Tibial artery (tissue), 4 donors: Measurements from ENCODE around the gene SOHLH1.
A peak's percentile ranks its signal among the peaks of the same experiment; 100 is the strongest.
"Not testable (repeated sequence)": the region's sequence is repeated elsewhere in the genome, so short reads cannot be mapped to it uniquely, and the experiment has no call there.

Experiments
- DNase-seq, 2 donors: peaks; one replicate each; pipeline ENCODE4 v3.0.0-alpha.2; 2019
- H3K27ac ChIP-seq, 2 donors: fragments of 200-600 bp; sonication (generic) in 1 of 2; 1 replicate in 1 of 2; 2 replicates in 1 of 2; pipeline ENCODE4 v1.5.1; 2018 to 2019; ENCODE audit warnings: mild to moderate bottlenecking in 1 of 2
- H3K27me3 ChIP-seq, 2 donors: fragments of 200-600 bp; sonication (generic) in 1 of 2; one replicate each; pipeline versions ENCODE4 v1.5.1 to v1.6.0; 2016 to 2019
- H3K36me3 ChIP-seq, 3 donors: fragments of 200-600 bp; sonication (generic) in 2 of 3; one replicate each; pipeline ENCODE4 v1.5.1; 2016 to 2019; ENCODE audit warnings: mild to moderate bottlenecking in 2 of 3
- H3K4me1 ChIP-seq, 4 donors: fragments of 200-600 bp; sonication (generic) in 2 of 4; 1 replicate in 3 of 4; 2 replicates in 1 of 4; pipeline ENCODE4 v1.5.1; 2016 to 2019
- H3K4me3 ChIP-seq, 2 donors: fragments of 200-600 bp; sonication (generic) in 1 of 2; 1 replicate in 1 of 2; 2 replicates in 1 of 2; pipeline ENCODE4 v1.5.1; 2018 to 2019; ENCODE audit warnings: mild to moderate bottlenecking in 2 of 2
- H3K9me3 ChIP-seq, 3 donors: fragments of 200-600 bp; sonication (generic) in 1 of 3; one replicate each; pipeline ENCODE4 v1.5.1; 2016 to 2019
- intact Hi-C: fragments of 100-400 bp; cut with DNase I; formaldehyde crosslinking; loops from one replicate; pipeline ENCODE4 v1.15.0; 2023; ENCODE audit warnings: low total_unique reads
- TF ChIP-seq, protein P1 (sequence below), 2 experiments: fragments of 200-600 bp in 1 of 2; fragments of 450-650 bp in 1 of 2; IDR thresholded peaks; one replicate each; pipeline ENCODE4 v1.5.1; 2017 to 2019; ENCODE audit warnings: antibody characterized with exemption in 2 of 2, mild to moderate bottlenecking in 1 of 2, moderate library complexity in 1 of 2

SOHLH1 gene

DNA sequence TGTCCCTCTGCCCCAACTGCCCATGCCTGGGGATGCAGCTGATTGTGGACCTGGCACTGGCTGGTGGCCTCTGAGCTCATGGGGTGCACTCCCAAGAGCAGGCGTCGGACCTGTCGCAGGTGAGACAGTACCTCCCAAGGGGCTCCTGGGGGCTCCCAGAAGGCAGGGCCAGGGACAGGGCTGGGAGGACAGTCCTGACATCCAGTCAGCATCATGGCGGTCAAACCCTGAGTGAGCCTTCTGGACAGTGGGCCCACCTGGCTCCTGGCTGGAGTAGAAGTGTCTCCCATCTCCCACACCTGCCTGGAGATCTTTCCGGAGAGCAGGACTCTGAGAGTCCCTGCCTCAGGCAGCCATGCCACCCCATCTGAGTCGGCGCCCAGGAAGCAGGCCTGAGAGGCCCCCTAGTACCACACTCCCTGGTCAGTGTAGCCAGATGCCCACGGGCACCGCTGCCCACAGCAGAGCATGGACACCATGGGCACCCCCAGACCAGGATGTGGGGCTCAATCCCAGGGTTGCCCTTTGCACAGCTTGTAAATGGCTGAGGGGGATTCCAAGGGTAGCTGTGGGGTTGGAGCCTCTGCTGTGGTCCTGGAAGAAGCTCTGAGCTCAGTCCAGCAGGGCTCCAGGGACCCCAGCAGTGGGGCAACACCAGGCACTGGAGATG is 29.5 kb downstream of the SOHLH1 start:
- intact Hi-C loops: no loop called here
- Histone ChIP-seq H3K36me3 (no peaks in the 10 kb centered on the region), H3K27me3 (peaks cover 0 to 69% of the 10 kb centered on the region in 2 donors), H3K27ac (no peak overlapping the region), H3K9me3 (no peaks in the 10 kb centered on the region), H3K4me3 (no peak overlapping the region), H3K4me1 (no peaks in the 10 kb centered on the region)
- no peak for DNase-seq
- TF ChIP-seq, protein P1, sequence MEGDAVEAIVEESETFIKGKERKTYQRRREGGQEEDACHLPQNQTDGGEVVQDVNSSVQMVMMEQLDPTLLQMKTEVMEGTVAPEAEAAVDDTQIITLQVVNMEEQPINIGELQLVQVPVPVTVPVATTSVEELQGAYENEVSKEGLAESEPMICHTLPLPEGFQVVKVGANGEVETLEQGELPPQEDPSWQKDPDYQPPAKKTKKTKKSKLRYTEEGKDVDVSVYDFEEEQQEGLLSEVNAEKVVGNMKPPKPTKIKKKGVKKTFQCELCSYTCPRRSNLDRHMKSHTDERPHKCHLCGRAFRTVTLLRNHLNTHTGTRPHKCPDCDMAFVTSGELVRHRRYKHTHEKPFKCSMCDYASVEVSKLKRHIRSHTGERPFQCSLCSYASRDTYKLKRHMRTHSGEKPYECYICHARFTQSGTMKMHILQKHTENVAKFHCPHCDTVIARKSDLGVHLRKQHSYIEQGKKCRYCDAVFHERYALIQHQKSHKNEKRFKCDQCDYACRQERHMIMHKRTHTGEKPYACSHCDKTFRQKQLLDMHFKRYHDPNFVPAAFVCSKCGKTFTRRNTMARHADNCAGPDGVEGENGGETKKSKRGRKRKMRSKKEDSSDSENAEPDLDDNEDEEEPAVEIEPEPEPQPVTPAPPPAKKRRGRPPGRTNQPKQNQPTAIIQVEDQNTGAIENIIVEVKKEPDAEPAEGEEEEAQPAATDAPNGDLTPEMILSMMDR (IDR thresholded peaks at IDR 0.05): no peak

DNA sequence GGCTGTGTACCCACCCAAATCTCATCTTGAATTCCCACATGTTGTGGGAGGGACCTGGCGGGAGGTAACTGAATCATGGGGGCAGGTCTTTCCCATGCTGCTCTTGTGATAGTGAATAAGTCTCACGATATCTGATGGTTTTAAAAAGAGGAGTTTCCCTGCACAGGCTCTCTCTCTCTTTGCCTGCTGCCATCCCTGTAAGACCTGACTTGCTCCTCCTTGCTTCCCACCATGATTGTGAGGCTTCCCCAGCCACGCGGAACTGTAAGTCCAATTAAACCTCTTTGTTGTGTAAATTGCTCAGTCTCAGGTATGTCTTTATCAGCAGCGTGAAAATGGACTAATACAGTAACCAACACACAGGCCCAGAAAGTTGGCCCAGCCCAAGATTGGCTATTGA is 30.3 kb downstream of the SOHLH1 start:
- DNase-seq, intact Hi-C loops, H3K36me3 ChIP-seq, H3K4me1 ChIP-seq, H3K4me3 ChIP-seq, H3K9me3 ChIP-seq, H3K27ac ChIP-seq: not testable (repeated sequence)
- peaks cover 0 to 76% of the 10 kb centered on the region in 2 donors for H3K27me3 ChIP-seq

DNA sequence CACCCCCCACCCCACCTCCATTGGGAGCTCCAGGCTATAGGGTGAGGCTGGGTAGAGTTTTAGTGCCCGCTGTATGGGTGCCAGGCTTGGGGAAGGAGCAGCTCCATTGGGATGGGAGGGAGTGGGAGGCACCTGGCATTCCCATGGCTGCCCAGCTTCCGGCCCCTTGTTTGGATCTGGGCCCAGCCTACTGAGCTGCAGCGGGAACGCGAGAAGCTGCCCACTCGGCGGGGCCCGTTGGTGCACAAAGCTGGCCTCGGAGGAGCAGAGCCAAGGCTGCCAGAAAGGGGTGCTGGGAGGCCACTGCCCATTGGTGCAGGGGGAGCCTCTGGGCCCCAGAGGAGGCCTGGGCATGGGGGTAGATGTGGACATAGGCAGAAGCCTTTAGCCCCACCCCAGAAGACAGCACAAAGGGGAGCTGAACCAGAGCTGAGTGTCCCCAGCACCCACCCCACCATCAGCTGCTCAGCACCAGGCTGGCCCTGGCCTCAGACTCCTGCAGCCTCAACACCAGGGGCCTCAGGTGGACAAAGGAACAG is 31.7 kb downstream of the SOHLH1 start:
- no peak overlapping the region for H3K27ac ChIP-seq
- intact Hi-C loops: no loop called here
- H3K4me3 ChIP-seq: no peak overlapping the region
- DNase-seq: peak in 1 of 2 donors; percentile 38
- TF ChIP-seq, protein P1 (IDR thresholded peaks at IDR 0.05): no peak
- no peaks in the 10 kb centered on the region for H3K36me3 ChIP-seq
- H3K27me3 ChIP-seq: peaks cover 0 to 87% of the 10 kb centered on the region in 2 donors
- no peaks in the 10 kb centered on the region for H3K9me3 ChIP-seq
- H3K4me1 ChIP-seq: no peaks in the 10 kb centered on the region

DNA sequence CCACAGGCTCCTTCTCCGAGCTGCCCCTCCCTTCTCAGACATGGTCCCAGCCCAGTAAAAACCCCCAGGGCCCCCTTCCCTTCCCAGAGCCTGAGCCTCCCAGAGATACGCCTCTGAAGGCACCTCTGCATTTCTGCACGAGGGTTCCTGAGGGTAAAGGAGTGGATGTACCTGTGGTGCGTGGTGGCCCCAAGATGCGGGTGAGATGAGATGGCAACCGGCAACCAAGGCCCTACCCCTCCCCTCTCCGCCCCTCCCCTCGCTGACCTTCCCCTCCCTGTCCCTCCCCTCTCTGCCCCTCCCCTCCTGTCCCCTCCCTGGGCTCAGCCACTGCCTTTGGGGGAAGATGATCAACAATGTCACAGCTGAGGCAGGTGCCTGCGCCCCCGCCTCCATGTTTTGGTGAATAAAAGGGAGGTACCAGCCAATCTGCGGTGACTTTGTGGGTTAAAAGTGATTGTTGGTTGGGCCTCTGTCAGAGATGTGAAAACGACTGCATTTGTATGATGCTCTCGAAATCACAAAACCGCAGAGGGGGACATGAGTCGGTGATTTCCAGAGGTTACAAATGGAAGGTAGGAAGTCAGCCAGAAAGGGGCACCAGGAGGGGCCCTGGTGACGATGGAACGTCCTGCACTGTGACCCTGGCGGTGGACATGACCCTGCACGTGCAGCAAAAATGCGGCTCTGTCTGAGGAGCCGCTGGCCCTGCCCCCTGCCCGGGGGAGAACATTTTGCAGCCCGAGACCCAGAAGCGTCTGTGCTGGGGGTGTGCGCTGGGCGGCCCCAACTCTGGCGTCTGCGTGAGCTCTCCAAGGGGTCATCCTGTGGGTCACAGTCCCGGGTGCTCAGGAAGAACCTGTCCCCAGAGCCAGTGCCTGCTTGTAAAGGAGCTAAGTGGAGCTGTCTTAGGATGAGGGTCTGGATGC is 32.5 kb downstream of the SOHLH1 start:
- Histone ChIP-seq H3K27me3 (peaks cover 0 to 83% of the 10 kb centered on the region in 2 donors), H3K36me3 (no peaks in the 10 kb centered on the region), H3K4me1 (no peaks in the 10 kb centered on the region), H3K4me3 (no peak overlapping the region), H3K27ac (no peak overlapping the region), H3K9me3 (no peaks in the 10 kb centered on the region)
- DNase-seq: peak in 1 of 2 donors; percentile 48
- TF ChIP-seq, protein P1 (IDR thresholded peaks at IDR 0.05): no peak
- intact Hi-C loops: no loop called here

DNA sequence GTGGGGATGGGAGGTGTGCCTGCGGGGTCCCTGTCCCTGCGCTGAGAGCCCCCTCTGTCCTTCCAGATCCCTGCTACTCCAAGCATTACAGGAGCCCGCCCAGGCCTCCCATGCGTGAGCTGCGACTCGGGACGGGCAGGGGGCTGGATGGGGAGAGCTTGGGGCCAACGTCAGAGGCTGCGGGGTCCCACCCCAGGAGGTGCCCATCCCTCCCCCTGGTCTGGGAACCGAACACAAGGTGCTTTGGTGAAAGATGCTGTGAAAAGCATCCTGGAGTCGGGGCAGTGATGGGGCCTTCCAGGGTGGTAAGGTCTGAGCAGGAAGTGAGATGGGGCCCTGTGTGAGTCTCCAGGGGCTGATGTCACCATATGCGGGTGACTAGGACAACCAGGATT is 33.5 kb downstream of the SOHLH1 start:
- Histone ChIP-seq H3K27me3 (peaks cover 0 to 79% of the 10 kb centered on the region in 2 donors), H3K9me3 (no peaks in the 10 kb centered on the region), H3K36me3 (no peaks in the 10 kb centered on the region), H3K4me1 (no peaks in the 10 kb centered on the region), H3K4me3 (no peak overlapping the region), H3K27ac (no peak overlapping the region)
- TF ChIP-seq, protein P1 (IDR thresholded peaks at IDR 0.05): no peak
- intact Hi-C loops: no loop called here
- DNase-seq: peak in 1 of 2 donors; percentile 56
